ENCODE measurements around the gene SLC41A1. TPM values are rescaled to one million over a fixed set of nuclear protein-coding genes. Genes with fewer than 3 reads are reported as not detected.

SLC41A1 gene
- total RNA-seq, 2 donors from 2014 or later: 4.8 to 8.1 TPM

- Histone ChIP-seq H3K4me3 (peak overlapping the region; percentile 66), H3K27me3 (no peaks in the 10 kb centered on the region), H3K9me3 (no peaks in the 10 kb centered on the region), H3K36me3 (no peaks in the 10 kb centered on the region), H3K4me1 (no peaks in the 10 kb centered on the region), H3K27ac (peak overlapping the region; percentile 30), H3K9ac (ENCODE audit: low read depth in 2 of 2, low read length in 2 of 2) (peak overlapping the region; percentile 56 to 80)
- DNase-seq: peak; percentile 23
- no peak for TF ChIP-seq CTCF (IDR thresholded peaks at IDR 0.05)
- intact Hi-C loops (cut with DNase I): no loop called here
Observed at GRCh38 chr1:205774198-205775014, 38.6 kb downstream of the SLC41A1 start.

- no peak overlapping the region for H3K27ac ChIP-seq
- H3K9me3 ChIP-seq: no peaks in the 10 kb centered on the region
- no peaks in the 10 kb centered on the region for H3K4me1 ChIP-seq
- H3K36me3 ChIP-seq: no peaks in the 10 kb centered on the region
- TF ChIP-seq CTCF (IDR thresholded peaks at IDR 0.05): no peak
- H3K27me3 ChIP-seq: no peaks in the 10 kb centered on the region
- H3K9ac ChIP-seq (ENCODE audit: low read depth in 2 of 2, low read length in 2 of 2): no peak overlapping the region
- H3K4me3 ChIP-seq: no peak overlapping the region
- intact Hi-C loops (cut with DNase I): no loop called here
- DNase-seq: no peak
Observed at GRCh38 chr1:205772607-205773032, 40.4 kb downstream of the SLC41A1 start.

- Histone ChIP-seq H3K9ac (ENCODE audit: low read depth in 2 of 2, low read length in 2 of 2) (no peak overlapping the region), H3K4me1 (no peaks in the 10 kb centered on the region), H3K27me3 (no peaks in the 10 kb centered on the region), H3K9me3 (no peaks in the 10 kb centered on the region), H3K27ac (no peak overlapping the region), H3K36me3 (no peaks in the 10 kb centered on the region), H3K4me3 (no peak overlapping the region)
- no peak for TF ChIP-seq CTCF (IDR thresholded peaks at IDR 0.05)
- intact Hi-C loops (cut with DNase I): no loop called here
- no peak for DNase-seq
Observed at GRCh38 chr1:205770618-205771017, 42.4 kb downstream of the SLC41A1 start.

GRCh38 chr1:205769641-205770365 lies 43.2 kb downstream of the SLC41A1 start:
- Histone ChIP-seq H3K4me1 (no peaks in the 10 kb centered on the region), H3K27ac (no peak overlapping the region), H3K36me3 (no peaks in the 10 kb centered on the region), H3K9ac (ENCODE audit: low read depth in 2 of 2, low read length in 2 of 2) (no peak overlapping the region), H3K4me3 (no peak overlapping the region), H3K9me3 (no peaks in the 10 kb centered on the region), H3K27me3 (no peaks in the 10 kb centered on the region)
- no peak for TF ChIP-seq CTCF (IDR thresholded peaks at IDR 0.05)
- DNase-seq: no peak
- intact Hi-C loops (cut with DNase I): no loop called here

- H3K9me3 ChIP-seq: no peaks in the 10 kb centered on the region
- no peaks in the 10 kb centered on the region for H3K27me3 ChIP-seq
- no peak for TF ChIP-seq CTCF (IDR thresholded peaks at IDR 0.05)
- intact Hi-C loops (cut with DNase I): no loop called here
- no peaks in the 10 kb centered on the region for H3K36me3 ChIP-seq
- H3K9ac ChIP-seq (ENCODE audit: low read depth in 2 of 2, low read length in 2 of 2): no peak overlapping the region
- no peaks in the 10 kb centered on the region for H3K4me1 ChIP-seq
- DNase-seq: no peak
- no peak overlapping the region for H3K27ac ChIP-seq
- H3K4me3 ChIP-seq: no peak overlapping the region
Observed at GRCh38 chr1:205767248-205767647, 45.8 kb downstream of the SLC41A1 start.

Measured in colonic mucosa (tissue), 4 donors.